ENCODE data around the gene TRPC1.

- TF ChIP-seq POLR2AphosphoS5 (IDR thresholded peaks at IDR 0.05; ENCODE audit: borderline replicate concordance, low read depth, low read length) (no peak), EZH2 (IDR thresholded peaks at IDR 0.05) (no peak), FOXP2 (optimal IDR thresholded peaks at IDR 0.05; ENCODE audit: control extremely low read depth, extremely low read length, insufficient read depth) (no peak)
Observed at GRCh38 chr3:142726017-142726416, 2.2 kb downstream of the TRPC1 start.
